K562 (cell line): ENCODE results near the gene TTC9C. TPM values are rescaled to one million over a fixed set of nuclear protein-coding genes. Genes with fewer than 3 reads are reported as not detected.
A peak's percentile ranks its signal among the peaks of the same experiment; 100 is the strongest.

Experiments used
- ARID1B ChIP-seq: fragments of 450-650 bp; IDR thresholded peaks from 2 replicates; pipeline ENCODE4 v1.6.1; 2016; ENCODE audit warnings: antibody characterized with exemption, mild to moderate bottlenecking, inconsistent platforms
- BHLHE40 ChIP-seq: IDR thresholded peaks from 2 replicates; pipeline ENCODE4 v1.6.1; 2011; ENCODE audit warnings: low read length, improper control_type of control experiment
- EGR1 ChIP-seq: fragments of 450-650 bp; conservative IDR thresholded peaks from 2 replicates; pipeline ENCODE4 v1.6.1; 2017; ENCODE audit warnings: mild to moderate bottlenecking
- JUN ChIP-seq, 2 experiments: sonication (generic) in 1 of 2; formaldehyde crosslinking in 1 of 2; IDR thresholded peaks; 2 replicates each; pipeline versions ENCODE4 v1.6.1 to v1.8.0; 2012 to 2022; ENCODE audit warnings: borderline replicate concordance in 2 of 2, mild to moderate bottlenecking in 2 of 2, improper control_type of control experiment in 1 of 2, low read depth in 1 of 2, low read length in 1 of 2, missing genetic modification reagents in 1 of 2
- MGA ChIP-seq: fragments of 450-650 bp; IDR thresholded peaks from 2 replicates; pipeline ENCODE4 v1.6.1; 2016; ENCODE audit warnings: mild to moderate bottlenecking, moderate library complexity
- NBN ChIP-seq: fragments of 450-650 bp; IDR thresholded peaks from 2 replicates; pipeline ENCODE4 v1.6.1; 2016; ENCODE audit warnings: low read depth, mild to moderate bottlenecking
- NEUROD1 ChIP-seq: fragments of 150-350 bp; IDR thresholded peaks from 2 replicates; pipeline ENCODE4 v1.6.1; 2014; ENCODE audit warnings: borderline replicate concordance, low read length, low read depth; ENCODE audit not compliant: partially characterized antibody
- PHTF2 ChIP-seq: fragments of 250-450 bp; sonication (Bioruptor Pico); IDR thresholded peaks from 2 replicates; pipeline ENCODE4 v1.5.0; 2021; ENCODE audit warnings: mild to moderate bottlenecking
- PKNOX1 ChIP-seq: fragments of 450-650 bp; IDR thresholded peaks from 2 replicates; pipeline ENCODE4 v1.6.1; 2016
- PRPF4 ChIP-seq: fragments of 200-400 bp; formaldehyde crosslinking; IDR thresholded peaks from one replicate; pipeline ENCODE4 v1.6.1; 2017; ENCODE audit warnings: low read length, low read depth, mild to moderate bottlenecking; ENCODE audit not compliant: insufficient read depth, poor library complexity, severe bottlenecking
- ZNF232 ChIP-seq: sonication (generic); formaldehyde crosslinking; IDR thresholded peaks from 2 replicates; pipeline ENCODE4 v1.8.0; 2022; ENCODE audit warnings: mild to moderate bottlenecking, missing genetic modification reagents
- ZNF449 ChIP-seq: fragments of 250-450 bp; sonication (Bioruptor Pico); IDR thresholded peaks from 2 replicates; pipeline ENCODE4 v1.8.0; 2022; ENCODE audit warnings: moderate library complexity, mild to moderate bottlenecking, inconsistent platforms
- polyA plus RNA-seq, 8 experiments: library from polyadenylated mRNA; depleted of rRNA in 4 of 8; stranded (reverse) in 5 of 8; unstranded in 3 of 8; fragments of >200 nt; fragmentation: Nextera tagmentation in 2 of 8; fragmentation: Illumina TruSeq in 1 of 8; extraction: Ambion mirVana in 2 of 8; extraction: Trizol in 1 of 8; gene quantifications; 2 replicates each; pipeline versions ENCODE4 v1.2.1 to v1.2.3, GENCODE V29; 2011 to 2014; ENCODE audit warnings: inconsistent platforms in 1 of 8, missing spikeins in 1 of 8
- total RNA-seq, 7 experiments: library from RNA; depleted of rRNA in 6 of 7; stranded (reverse); fragments of >200 nt in 6 of 7; fragmentation: Illumina TruSeq in 2 of 7; extraction: Trizol in 2 of 7; gene quantifications; 2 replicates each; pipeline versions ENCODE4 v1.2.1 to v1.2.3, GENCODE V29; 2011 to 2021; ENCODE audit warnings: low replicate concordance in 1 of 7

Gene TTC9C
- total and polyA plus RNA-seq, 9 of the 15 experiments (the other 6 are each of a cell fraction or from before 2014, with no cell fraction given): 32.8 to 59.0 (median 37.1) TPM

GRCh38 chr11:62787005-62787759 lies 58.9 kb downstream of the TTC9C start, which contains the start of gene TMEM179B (continued):
- peak; percentile 51; the same call in 1 of the 2 replicates for TF ChIP-seq MGA
- TF ChIP-seq PKNOX1: peak; percentile 25; the same call in 1 of the 2 replicates
- no peak for TF ChIP-seq ZNF449
- peak; percentile 76; the same call in 1 of the 2 replicates for TF ChIP-seq PHTF2 (CRISPR knock-in tag)
- TF ChIP-seq JUN (IDR thresholded peaks at IDR 0.05; ENCODE audit: borderline replicate concordance, low read depth, low read length): peak; percentile 54; the same call in 1 of the 2 replicates
- TF ChIP-seq JUN (CRISPR knock-in tag; IDR thresholded peaks at IDR 0.05; ENCODE audit: borderline replicate concordance): peak; percentile 83; the same call in 1 of the 2 replicates
- peak; percentile 43; the same call in 1 of the 2 replicates for TF ChIP-seq NBN
- TF ChIP-seq BHLHE40: peak; percentile 4; the same call in 1 of the 2 replicates
- peak; percentile 29 for TF ChIP-seq PRPF4
- TF ChIP-seq ARID1B: peak; percentile 13; the same call in 1 of the 2 replicates
- TF ChIP-seq EGR1: peak; percentile 44; the same call in 1 of the 2 replicates
- peak; percentile 62; the same call in 1 of the 2 replicates for TF ChIP-seq ZNF232 (CRISPR knock-in tag)
- TF ChIP-seq NEUROD1: peak; percentile 72
